ENCODE results near the gene ZNF778.

Gene ZNF778

GRCh38 chr16:89197033-89197632 lies 20.4 kb upstream of the ZNF778 start:
- Mint-ChIP-seq H3K36me3 (ENCODE audit: low read depth) (no peaks in the 10 kb centered on the region), H3K4me1 (peaks cover 9% of the 10 kb centered on the region), H3K27me3 (peaks cover 13% of the 10 kb centered on the region), H3K27ac (no peak overlapping the region), H3K4me3 (no peak overlapping the region), H3K9me3 (no peaks in the 10 kb centered on the region)
- DNase-seq = no peak
- no peak for ATAC-seq

GRCh38 chr16:89197633-89198416 lies 19.7 kb upstream of the ZNF778 start:
- peaks cover 2% of the 10 kb centered on the region for H3K36me3 Mint-ChIP-seq (ENCODE audit: low read depth)
- DNase-seq (no peak), ATAC-seq (no peak)
- peaks cover 14% of the 10 kb centered on the region for H3K4me1 Mint-ChIP-seq
- no peaks in the 10 kb centered on the region for H3K9me3 Mint-ChIP-seq
- no peak overlapping the region for H3K4me3 Mint-ChIP-seq
- H3K27me3 Mint-ChIP-seq = peaks cover 19% of the 10 kb centered on the region
- no peak overlapping the region for H3K27ac Mint-ChIP-seq

- H3K4me3 Mint-ChIP-seq = no peak overlapping the region
- DNase-seq (no peak), ATAC-seq (no peak)
- no peak overlapping the region for H3K27ac Mint-ChIP-seq
- H3K9me3 Mint-ChIP-seq = no peaks in the 10 kb centered on the region
- H3K36me3 Mint-ChIP-seq (ENCODE audit: low read depth) = peaks cover 2% of the 10 kb centered on the region
- peaks cover 27% of the 10 kb centered on the region for H3K27me3 Mint-ChIP-seq
- H3K4me1 Mint-ChIP-seq = peaks cover 15% of the 10 kb centered on the region
Measured at GRCh38 chr16:89198417-89199240, 18.9 kb upstream of the ZNF778 start.

- no peak overlapping the region for H3K27ac Mint-ChIP-seq
- no peak for DNase-seq
Measured at GRCh38 chr16:89199241-89200123, 18.0 kb upstream of the ZNF778 start.

GRCh38 chr16:89200124-89200849 lies 17.2 kb upstream of the ZNF778 start, which contains the start of gene SLC22A31:
SLC22A31 (minus strand) TSS chr16:89200537; CDS start chr16:89200501, 36 bp downstream.
- H3K9me3 Mint-ChIP-seq = no peaks in the 10 kb centered on the region
- no peak within 1 kb of the TSS for H3K27ac Mint-ChIP-seq
- ATAC-seq = no peak
- peak within 1 kb of the TSS; percentile 11 for H3K4me3 Mint-ChIP-seq
- H3K4me1 Mint-ChIP-seq = peaks cover 15% of the 10 kb centered on the region
- DNase-seq = no peak
- H3K36me3 Mint-ChIP-seq (ENCODE audit: low read depth) = peaks cover 2% of the 10 kb centered on the region
- H3K27me3 Mint-ChIP-seq = peaks cover 39% of the 10 kb centered on the region

More at GRCh38 chr16:89199241-89200123, 18.0 kb upstream of the ZNF778 start:
- no peaks in the 10 kb centered on the region for H3K9me3 Mint-ChIP-seq
- H3K36me3 Mint-ChIP-seq (ENCODE audit: low read depth) = peaks cover 2% of the 10 kb centered on the region
- peaks cover 15% of the 10 kb centered on the region for H3K4me1 Mint-ChIP-seq
- peaks cover 36% of the 10 kb centered on the region for H3K27me3 Mint-ChIP-seq
- ATAC-seq = no peak
- no peak overlapping the region for H3K4me3 Mint-ChIP-seq

GRCh38 chr16:89200850-89201411 lies 16.6 kb upstream of the ZNF778 start:
- Mint-ChIP-seq H3K36me3 (ENCODE audit: low read depth) (peaks cover 2% of the 10 kb centered on the region), H3K4me3 (peak overlapping the region; percentile 11), H3K4me1 (peaks cover 15% of the 10 kb centered on the region)

GRCh38 chr16:89201439-89202377 lies 15.8 kb upstream of the ZNF778 start:
- H3K4me1 Mint-ChIP-seq = peaks cover 15% of the 10 kb centered on the region
- peaks cover 2% of the 10 kb centered on the region for H3K36me3 Mint-ChIP-seq (ENCODE audit: low read depth)
- DNase-seq (peak; percentile 82), ATAC-seq (peak; percentile 65)
- H3K9me3 Mint-ChIP-seq = no peaks in the 10 kb centered on the region
- peak overlapping the region; percentile 60 for H3K4me3 Mint-ChIP-seq
- no peak overlapping the region for H3K27ac Mint-ChIP-seq
- peaks cover 44% of the 10 kb centered on the region for H3K27me3 Mint-ChIP-seq

More at GRCh38 chr16:89200850-89201411, 16.6 kb upstream of the ZNF778 start:
- Mint-ChIP-seq H3K27ac (no peak overlapping the region), H3K9me3 (no peaks in the 10 kb centered on the region), H3K27me3 (peaks cover 39% of the 10 kb centered on the region)
- DNase-seq (no peak), ATAC-seq (no peak)

- Mint-ChIP-seq H3K27ac (no peak overlapping the region), H3K27me3 (peaks cover 46% of the 10 kb centered on the region), H3K36me3 (ENCODE audit: low read depth) (peaks cover 2% of the 10 kb centered on the region), H3K4me3 (peak overlapping the region; percentile 60), H3K9me3 (no peaks in the 10 kb centered on the region), H3K4me1 (peaks cover 15% of the 10 kb centered on the region)
- DNase-seq (no peak), ATAC-seq (no peak)
Measured at GRCh38 chr16:89202422-89203215, 14.9 kb upstream of the ZNF778 start.

- ATAC-seq (no peak), DNase-seq (no peak)
- H3K9me3 Mint-ChIP-seq = no peaks in the 10 kb centered on the region
- no peak overlapping the region for H3K4me3 Mint-ChIP-seq
- H3K4me1 Mint-ChIP-seq = peaks cover 1% of the 10 kb centered on the region
- H3K36me3 Mint-ChIP-seq (ENCODE audit: low read depth) = no peaks in the 10 kb centered on the region
- no peak overlapping the region for H3K27ac Mint-ChIP-seq
- peaks cover 36% of the 10 kb centered on the region for H3K27me3 Mint-ChIP-seq
Measured at GRCh38 chr16:89207993-89208392, 9.5 kb upstream of the ZNF778 start.

GRCh38 chr16:89209522-89210044 lies 7.9 kb upstream of the ZNF778 start:
- peaks cover 22% of the 10 kb centered on the region for H3K27me3 Mint-ChIP-seq
- H3K4me1 Mint-ChIP-seq = no peaks in the 10 kb centered on the region
- no peaks in the 10 kb centered on the region for H3K36me3 Mint-ChIP-seq (ENCODE audit: low read depth)

GRCh38 chr16:89210165-89210903 lies 7.2 kb upstream of the ZNF778 start:
- Mint-ChIP-seq H3K4me3 (no peak overlapping the region), H3K27ac (no peak overlapping the region), H3K36me3 (ENCODE audit: low read depth) (no peaks in the 10 kb centered on the region), H3K27me3 (peaks cover 19% of the 10 kb centered on the region), H3K4me1 (peaks cover 8% of the 10 kb centered on the region), H3K9me3 (no peaks in the 10 kb centered on the region)
- DNase-seq (no peak), ATAC-seq (no peak)

More at GRCh38 chr16:89209522-89210044, 7.9 kb upstream of the ZNF778 start:
- no peaks in the 10 kb centered on the region for H3K9me3 Mint-ChIP-seq
- H3K4me3 Mint-ChIP-seq = no peak overlapping the region
- no peak overlapping the region for H3K27ac Mint-ChIP-seq
- ATAC-seq = no peak
- no peak for DNase-seq

Data from activated naive CD8-positive, alpha-beta T cell treated with anti-CD3 and anti-CD28 coated beads, Interleukin-2, amount 50 U/mL, for 24 hours (primary cell).